PFSK-1 (cell line): ENCODE measurements around the gene RUNX2.

ENCODE experiments used
- FOXP2 ChIP-seq: optimal IDR thresholded peaks from 2 replicates; pipeline ENCODE3; 2011; ENCODE audit warnings: borderline replicate concordance, control low read depth, inconsistent platforms; ENCODE audit not compliant: insufficient read depth; ENCODE audit errors: extremely low read length, extremely low read depth
- POLR2AphosphoS5 ChIP-seq: IDR thresholded peaks from 2 replicates; pipeline ENCODE4 v1.6.1; 2012; ENCODE audit warnings: low read depth, mild to moderate bottlenecking, control low read depth, low read length, moderate library complexity
- REST ChIP-seq, 2 experiments: IDR thresholded peaks; 2 replicates each; pipeline versions ENCODE4 v1.6.1 to v1.8.0; 2011 to 2012; ENCODE audit warnings: low read depth in 2 of 2, low read length in 2 of 2, control low read depth in 1 of 2, inconsistent platforms in 1 of 2, mild to moderate bottlenecking in 1 of 2, moderate library complexity in 1 of 2; ENCODE audit not compliant: insufficient read depth in 1 of 2
- SIN3A ChIP-seq: IDR thresholded peaks from 2 replicates; pipeline ENCODE4 v1.6.1; 2012; ENCODE audit warnings: mild to moderate bottlenecking, low read length, moderate library complexity, borderline replicate concordance; ENCODE audit not compliant: insufficient read depth
- TAF1 ChIP-seq: IDR thresholded peaks from 2 replicates; pipeline ENCODE4 v1.6.1; 2012; ENCODE audit warnings: low read length, control low read depth, borderline replicate concordance; ENCODE audit not compliant: insufficient read depth

The RUNX2 gene

GRCh38 chr6:45577836-45578504 lies 249.8 kb downstream of the RUNX2 start:
- TF ChIP-seq TAF1, result no peak
- no peak for TF ChIP-seq SIN3A
- TF ChIP-seq POLR2AphosphoS5, result no peak
- no peak for TF ChIP-seq REST (IDR thresholded peaks at IDR 0.05; ENCODE audit: insufficient read depth in 1 of 2, low read depth in 2 of 2, low read length in 2 of 2)
- no peak for TF ChIP-seq FOXP2

GRCh38 chr6:45584127-45584526 lies 256.0 kb downstream of the RUNX2 start:
- TF ChIP-seq REST (IDR thresholded peaks at IDR 0.05; ENCODE audit: insufficient read depth in 1 of 2, low read depth in 2 of 2, low read length in 2 of 2), result no peak
- TF ChIP-seq TAF1, result no peak
- no peak for TF ChIP-seq POLR2AphosphoS5
- no peak for TF ChIP-seq FOXP2
- no peak for TF ChIP-seq SIN3A

GRCh38 chr6:45586216-45587171 lies 258.4 kb downstream of the RUNX2 start:
- TF ChIP-seq FOXP2, result no peak
- TF ChIP-seq POLR2AphosphoS5, result no peak
- TF ChIP-seq TAF1, result no peak
- no peak for TF ChIP-seq REST (IDR thresholded peaks at IDR 0.05; ENCODE audit: insufficient read depth in 1 of 2, low read depth in 2 of 2, low read length in 2 of 2)
- TF ChIP-seq SIN3A, result no peak

GRCh38 chr6:45587229-45588060 lies 259.3 kb downstream of the RUNX2 start:
- TF ChIP-seq POLR2AphosphoS5 (no peak), REST (IDR thresholded peaks at IDR 0.05; ENCODE audit: insufficient read depth in 1 of 2, low read depth in 2 of 2, low read length in 2 of 2) (no peak)
